Activated CD4-positive, alpha-beta T cell treated with anti-CD3 and anti-CD28 coated beads, Interleukin-2, amount 50 U/mL, for 4 hours (primary cell): Measurements from ENCODE around the gene ST14.

Source experiments
- DNase-seq, 2 experiments: peaks; one replicate each; pipeline ENCODE4 v3.0.0-alpha.2; 2020

Gene ST14

DNA sequence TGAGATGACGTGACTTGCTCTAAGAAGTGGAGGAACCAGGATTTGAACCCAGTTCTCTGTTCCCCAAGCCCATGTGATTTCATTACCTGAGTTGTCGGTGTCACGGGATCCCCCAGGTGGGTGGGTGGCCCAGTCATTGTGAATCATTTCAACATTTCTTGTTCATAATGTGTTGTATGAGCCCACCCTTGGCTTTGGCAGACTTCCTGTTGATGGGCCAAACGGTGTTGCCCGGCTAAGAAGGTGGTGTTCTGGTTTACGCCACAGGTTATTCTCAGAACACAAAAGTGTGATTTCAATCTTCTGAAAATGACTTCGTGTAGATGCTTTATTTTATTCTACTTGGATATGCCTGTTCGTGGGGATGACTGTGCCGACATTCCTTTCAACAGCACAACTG, 21.6 kb upstream of the ST14 start:
- DNase-seq: no peak

DNA sequence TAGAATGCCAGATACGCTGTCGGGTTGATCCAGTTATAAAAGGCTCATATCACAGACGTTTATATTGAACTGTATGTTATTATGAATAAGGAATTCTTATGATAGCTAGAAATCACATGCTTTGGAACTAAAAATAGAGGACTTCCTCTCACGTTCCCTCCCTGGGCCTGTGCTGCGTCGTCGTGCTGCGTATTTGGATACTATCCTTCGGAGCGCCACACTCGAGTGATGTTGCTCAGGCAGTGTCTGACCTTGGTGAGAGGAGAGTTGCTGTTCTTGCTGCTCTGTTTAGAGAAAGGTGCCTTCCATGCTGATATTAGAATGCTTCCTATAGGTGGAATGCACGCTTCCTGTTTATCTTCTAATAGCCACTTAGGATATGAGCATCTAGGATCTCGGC, 20.2 kb upstream of the ST14 start:
- no peak for DNase-seq

DNA sequence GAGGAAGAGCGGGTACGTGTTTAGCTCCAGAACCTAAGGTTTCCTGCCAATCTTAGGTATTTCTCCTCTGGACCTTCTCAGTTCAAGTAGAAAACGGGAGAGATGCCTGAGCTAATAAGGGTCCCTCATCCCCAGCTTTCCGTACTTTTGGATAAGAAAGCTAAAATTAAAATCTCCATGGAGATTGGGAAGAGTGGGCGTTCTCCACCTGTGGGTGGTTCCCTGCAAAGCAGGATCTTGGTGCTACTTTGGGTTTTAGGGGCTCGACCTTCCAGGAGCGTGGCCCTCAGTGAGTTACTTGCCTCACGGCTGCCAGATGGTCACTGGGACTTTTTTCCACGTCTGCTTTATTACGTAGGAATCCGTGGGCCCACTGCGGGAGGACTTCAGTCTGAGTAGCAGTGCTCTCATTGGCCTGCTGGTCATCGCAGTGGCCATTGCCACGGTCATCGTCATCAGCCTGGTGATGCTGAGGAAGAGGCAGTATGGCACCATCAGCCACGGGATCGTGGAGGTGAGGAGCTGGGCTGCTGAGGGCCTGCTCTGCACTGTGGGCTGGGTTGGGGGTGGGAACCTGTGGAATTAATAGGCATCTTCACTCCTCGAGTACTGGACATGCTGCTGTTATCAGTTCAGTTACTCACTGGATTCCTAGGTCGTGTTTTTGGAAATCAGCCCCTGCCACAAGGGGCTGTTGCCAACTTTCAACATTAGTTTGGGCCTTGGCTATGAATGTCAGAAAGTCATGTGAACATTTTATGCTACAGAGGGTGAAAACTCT, 17.8 kb upstream of the ST14 start:
- no peak for DNase-seq

DNA sequence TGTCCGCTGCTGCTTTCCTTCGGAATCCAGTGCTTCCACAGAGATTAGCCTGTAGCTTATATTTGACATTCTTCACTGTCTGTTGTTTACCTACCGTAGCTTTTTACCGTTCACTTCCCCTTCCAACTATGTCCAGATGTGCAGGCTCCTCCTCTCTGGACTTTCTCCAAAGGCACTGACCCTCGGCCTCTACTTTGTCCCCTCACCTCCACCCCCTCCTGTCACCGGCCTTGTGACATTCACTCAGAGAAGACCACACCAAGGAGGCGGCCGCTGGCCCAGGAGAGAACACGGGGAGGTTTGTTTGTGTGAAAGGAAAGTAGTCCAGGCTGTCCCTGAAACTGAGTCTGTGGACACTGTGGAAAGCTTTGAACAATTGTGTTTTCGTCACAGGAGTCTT, 15.4 kb upstream of the ST14 start:
- no peak for DNase-seq

DNA sequence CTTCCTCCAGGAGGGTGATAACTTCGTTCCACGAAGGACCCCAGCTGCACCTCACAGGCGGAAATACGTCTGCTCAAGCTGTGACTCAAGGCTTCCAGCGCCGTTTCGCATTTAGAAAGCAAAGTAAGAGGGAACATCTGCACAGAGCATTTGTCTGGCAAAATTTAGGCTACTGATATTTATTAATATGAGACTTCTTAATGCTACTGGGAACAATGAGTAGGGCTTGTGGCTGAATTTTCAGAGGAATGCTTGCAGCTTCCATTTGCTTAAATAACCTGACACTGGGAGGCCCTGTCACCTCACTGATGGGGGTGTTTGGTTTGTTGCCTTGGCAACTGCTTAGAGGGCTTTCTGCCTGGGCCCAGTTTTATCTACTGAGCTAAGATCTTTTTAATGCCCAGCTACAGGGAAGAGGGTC, 14.7 kb upstream of the ST14 start:
- DNase-seq: no peak

DNA sequence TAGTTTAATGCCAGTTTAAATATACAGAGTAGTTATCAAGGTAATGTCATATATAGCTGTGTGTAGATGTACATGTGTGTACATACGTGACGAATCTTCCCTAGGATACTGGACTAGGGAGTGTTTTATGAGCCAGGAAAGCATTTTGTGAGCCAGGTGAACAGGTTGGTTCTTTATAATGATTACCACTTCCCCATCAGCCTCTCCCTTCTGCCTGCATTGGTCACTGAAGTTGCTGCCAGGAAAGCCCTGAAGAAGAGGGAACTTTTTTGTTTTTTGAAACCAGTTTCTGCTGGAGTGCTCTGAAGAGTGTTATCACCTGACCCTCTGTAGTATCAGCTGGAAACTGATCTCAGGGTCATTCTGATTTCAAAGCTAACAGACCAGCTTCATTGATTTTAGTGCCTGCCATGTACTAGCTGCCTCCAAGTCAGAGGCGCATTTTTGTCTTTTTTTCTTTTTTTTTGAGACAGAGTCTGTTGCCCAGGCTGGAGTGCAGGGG, 14.2 kb upstream of the ST14 start:
- DNase-seq: no peak

DNA sequence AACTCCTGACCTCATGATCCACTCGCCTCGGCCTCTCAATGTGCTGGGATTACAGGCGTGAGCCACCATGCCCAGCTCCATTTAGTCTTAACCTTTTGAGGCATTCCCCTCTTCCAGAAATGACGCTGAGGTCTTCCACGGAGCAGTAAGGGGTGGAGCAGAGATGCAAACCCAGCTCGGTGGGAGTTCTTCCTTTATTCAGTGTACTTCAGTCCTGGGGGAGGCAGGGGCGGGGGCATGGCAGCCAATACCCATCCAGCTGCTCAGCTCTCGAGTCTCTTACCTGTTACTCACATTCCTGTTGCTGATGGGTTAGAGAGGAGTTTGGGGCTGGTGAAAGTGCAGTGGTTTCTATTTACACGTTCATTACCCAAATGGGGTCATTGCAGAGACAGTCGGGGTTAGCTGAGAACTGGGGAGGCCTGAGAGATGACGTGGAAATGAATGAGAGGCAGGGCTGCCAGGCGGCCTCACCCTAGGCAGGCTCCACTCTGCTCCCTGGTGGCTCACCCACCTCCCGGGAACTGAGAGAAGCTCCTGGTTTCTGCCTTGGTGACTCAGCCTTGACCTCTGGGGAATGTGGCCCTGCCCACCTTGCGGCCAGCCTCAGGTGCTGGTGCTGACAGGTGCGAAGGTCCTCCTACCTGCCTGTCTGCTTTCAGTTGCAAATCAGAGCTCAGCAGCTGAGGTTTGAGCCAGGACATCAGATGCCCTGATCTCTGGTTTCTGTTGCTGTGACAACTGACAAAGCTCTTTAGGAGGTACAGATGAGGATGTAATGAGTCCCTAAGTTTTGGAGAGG, 13.4 kb upstream of the ST14 start:
- no peak for DNase-seq

DNA sequence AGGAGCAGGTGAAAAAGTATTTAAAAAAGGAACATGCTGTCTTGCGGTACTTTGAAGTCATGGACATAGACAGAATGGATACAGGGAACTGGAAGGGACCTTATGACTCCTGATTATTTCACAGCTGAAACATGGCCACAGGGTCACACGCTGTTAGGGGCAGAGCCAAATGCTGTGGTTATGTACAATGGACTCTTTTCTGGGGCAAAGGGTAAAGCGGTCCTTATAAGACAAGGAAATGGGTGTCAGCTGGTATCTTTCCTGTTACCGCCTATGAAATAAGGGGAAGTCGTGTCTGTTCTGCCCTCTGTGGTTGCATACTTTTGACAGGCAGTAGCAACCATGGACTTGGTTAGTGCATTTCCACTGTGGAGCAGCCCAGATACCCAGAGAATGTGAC, 12.8 kb upstream of the ST14 start:
- no peak for DNase-seq

DNA sequence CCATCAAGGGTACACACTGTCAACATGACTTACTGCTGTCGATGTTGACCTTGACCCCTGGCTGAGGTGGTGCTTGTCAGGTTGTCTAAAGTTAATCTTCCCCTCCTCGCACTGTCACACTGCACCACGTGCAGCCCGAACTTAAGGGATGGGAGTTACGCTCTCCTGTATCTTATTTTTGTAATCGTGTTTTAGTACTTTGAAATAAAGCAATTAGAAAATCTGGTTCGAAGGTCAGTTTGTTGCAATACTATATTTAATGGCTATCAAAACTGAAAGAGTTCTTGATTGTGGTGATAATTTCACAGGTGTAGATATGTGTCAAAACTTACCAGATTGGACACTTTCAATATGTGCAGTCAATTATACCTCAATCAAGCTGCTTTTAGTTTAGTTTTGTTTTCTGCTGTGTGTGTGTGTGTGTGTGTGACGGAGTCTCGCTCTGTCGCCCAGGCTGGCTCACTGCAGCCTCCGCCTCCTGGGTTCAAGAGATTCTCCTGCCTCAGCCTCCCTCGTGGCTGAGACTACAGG, 10.7 kb upstream of the ST14 start:
- no peak for DNase-seq

DNA sequence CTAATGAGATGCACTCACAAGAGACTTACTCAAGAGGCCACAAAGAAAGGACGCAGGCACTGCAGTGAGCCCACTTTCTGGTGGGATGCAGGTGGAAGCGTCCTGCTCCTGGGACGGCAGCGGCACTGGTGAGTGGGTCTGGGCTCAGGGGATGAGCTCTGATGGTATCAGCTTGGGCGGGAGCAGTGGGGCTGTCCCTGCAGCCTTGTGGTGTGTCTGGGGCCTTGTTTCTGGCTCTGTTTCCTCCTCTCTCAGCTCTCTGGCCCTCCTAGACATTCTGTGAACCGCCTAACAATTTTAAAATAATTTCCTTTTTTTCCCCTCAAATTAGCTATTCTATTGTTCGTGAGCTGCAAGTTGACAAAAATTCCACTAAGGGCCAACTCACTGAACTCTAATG, 8.8 kb upstream of the ST14 start:
- DNase-seq: no peak

DNA sequence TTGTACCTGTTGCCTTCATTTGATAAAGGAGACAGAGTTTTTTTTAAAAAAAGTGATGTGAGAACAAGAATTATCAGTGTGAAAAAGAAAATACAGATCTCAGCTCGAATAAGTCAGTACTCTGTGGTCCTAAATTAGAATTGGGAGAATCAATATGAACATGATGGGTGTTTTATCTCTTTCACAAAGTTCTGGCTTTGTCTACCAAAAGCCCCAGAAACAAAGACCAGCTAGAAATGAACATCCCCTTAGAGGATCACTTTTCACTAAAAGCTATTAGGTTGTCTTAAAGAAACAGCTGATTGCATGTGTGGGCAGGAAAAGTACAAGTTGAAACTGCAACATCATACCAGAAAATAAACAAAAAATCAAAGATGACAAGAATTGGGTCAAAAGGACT, 8.4 kb upstream of the ST14 start:
- no peak for DNase-seq

DNA sequence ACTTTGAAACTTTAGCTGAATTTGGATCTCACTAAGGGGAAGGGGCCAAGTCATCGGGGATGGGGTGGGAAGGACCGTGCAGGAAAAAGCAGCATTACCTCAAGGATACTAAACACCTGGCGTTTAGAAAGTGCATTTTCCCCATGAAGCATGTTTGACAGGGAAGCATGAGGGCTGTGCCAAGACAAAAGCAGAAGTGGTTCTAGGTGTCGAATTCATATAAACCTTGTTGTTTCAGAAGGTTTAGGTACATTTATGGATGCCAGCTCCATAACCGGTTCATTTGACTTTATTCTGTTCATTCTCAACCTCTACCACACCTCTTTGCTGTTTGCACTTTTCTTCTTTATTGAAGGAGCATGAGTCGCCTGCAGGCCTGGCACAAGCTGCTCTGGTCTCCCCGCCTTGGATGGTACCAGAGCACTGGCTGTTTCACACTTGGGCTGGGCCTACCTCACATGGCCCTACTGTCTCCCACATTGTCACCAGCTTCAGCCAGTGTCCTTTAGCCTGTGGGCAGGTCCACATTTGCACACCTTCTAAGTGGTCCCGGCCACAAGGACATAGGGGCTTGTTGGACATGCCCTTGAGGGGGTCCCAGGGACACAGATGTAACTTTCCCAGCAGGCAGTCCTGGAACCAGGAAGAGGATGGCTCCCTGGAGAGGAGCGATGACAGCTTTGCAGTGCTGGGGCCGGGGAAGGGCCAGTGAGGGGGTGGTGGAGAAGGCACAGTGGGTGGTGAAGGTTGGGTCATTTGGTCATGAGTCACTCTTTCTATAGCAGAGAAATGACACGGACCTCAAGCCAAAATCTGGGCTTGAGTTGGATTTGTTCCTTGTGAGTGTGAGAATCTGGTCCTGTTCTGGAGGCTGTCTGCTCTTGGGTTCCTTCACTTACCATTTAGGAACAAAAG, 3.2 kb upstream of the ST14 start:
- DNase-seq: no peak

DNA sequence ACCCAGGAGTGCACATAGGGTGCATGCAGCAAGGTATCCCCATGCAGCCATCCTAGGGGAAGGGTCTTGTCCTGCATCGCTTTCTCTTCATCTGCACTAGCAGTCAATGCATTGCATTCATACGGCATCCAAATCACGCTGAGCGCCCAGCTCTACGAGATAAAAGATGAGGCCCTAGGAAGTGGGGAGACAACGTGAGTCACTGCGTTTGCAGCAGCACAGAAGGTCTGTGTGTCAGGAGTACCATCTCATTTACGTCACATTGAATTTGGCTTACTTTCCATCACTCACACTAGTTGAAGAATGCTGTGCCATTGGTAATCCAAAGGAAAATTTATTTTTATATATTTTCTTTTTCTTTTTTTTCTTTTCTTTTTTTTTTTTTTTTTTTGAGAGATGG, 2.5 kb upstream of the ST14 start:
- DNase-seq: no peak

DNA sequence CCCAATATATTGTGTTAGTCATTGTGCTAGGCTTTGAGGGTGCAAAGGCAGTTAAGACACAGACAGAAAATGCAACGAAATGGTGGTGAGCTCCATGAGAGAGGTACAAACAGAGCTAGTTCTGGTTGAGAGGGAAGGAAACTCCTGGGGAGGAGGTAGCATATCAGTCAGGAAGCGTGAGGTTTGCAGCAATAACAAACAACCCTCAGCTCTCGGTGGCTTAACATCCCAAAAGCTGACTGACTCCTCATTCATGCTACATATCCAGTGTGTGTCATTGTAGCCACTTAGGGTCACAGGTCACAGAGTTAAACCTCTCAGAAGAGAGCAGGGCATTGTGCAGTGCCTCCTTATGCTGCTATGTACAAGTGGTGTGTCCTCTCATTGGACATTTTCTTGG, 1.7 kb upstream of the ST14 start:
- no peak for DNase-seq

DNA sequence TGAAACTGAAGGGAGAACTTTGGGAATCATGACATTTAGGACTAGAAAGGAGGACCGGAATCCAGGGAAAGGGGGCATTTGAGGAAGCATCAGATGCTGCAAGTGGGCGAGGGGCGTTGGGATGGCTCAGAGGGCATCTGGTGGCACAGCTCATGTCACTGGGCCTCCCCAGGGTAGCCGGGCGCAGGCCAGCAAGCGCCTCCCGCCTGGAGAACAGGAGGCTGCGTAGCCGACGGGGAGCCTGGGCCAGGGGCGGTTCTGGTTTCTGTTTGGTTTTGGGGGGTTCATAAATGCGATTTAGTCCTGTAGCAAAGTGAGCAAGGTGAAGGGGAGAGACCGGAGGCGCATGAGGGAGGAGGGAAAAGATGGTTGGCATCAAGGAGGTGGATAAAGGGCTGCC, 443 bp upstream of the ST14 start:
- no peak for DNase-seq

DNA sequence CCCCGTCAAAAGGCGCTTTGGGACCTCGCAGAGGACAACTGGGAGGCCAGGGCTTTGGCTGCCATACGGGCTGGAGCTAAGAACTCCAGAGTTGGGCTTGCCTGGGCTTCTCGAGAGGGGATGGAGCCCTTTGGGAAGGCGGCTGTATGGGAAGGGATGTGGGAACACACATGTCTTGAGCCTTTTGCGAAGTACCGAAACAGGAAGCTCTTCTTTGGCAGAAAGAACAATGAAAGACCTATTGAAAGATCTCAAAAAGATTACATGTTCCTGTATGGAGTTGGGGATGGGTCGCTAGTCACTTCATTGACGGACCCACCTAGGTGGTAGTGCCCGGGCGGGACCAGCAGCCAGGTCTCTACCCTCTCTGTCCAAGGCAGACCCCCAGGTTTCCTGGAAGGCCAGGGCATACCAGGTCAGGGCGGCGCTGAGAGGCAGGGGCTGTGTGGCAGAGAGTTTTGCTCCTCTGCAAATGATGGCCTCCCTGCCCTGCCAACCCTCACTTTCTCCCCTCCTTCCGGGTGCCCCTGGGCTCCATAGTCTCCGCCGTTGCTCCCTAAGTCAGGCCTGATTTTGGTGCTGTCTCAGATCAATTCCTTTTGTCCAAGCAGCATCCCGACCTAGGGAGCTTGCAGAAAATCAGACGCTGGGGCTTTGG, 1.0 kb downstream of the ST14 start:
- DNase-seq: no peak

DNA sequence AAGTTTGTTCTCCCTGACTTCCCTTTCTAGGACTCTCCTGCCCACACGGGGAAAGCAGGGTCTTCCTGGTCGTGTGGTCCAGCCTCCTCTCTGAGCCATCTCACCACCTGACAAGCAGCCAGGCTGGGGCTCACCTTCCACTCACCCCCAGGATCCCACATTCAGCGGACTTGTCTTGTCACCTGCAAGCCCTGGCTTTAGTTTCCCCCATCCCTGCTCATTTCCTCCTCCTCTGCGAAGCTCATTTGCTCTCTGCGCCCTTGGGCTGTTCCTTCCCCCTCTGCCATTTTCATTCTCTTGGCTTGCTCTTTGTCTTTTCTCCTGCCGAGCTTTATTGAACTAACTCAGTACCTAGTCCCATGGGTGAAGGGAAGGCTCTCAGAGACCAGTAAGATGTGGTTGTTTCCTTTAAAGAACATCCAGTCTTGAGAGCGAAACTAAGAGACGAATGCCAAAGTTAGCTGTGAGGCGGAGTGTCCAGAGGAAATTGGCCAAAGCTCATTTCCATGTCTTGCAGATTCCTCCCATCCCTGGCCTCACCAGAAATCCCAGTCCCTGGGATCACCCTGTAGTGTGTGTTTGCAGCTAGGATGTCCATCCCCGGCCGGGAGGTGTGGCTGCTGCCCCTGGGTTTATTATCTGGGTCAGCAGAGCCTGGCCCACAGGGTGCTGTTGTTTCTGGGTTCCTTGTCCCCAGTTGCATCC, 2.0 kb downstream of the ST14 start:
- no peak for DNase-seq

DNA sequence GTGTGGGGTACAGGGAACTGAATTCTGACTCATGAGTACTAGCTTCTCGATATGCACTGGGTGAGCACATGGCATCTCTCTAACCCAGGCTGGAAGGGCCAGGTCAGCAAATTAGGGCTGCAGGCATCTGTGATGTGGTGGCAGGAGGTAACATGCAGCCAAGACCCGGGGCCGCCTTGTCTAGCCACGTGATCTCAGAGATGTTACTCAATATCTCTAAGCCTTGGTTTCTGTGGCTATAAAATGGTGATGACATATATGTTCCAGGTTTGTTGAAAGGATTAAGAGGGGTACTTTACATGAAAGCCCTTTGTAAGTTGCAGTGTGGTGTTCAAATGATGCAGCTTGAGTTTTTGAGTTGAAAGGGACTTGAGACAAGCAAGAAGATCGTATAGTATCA, 3.2 kb downstream of the ST14 start:
- DNase-seq: no peak

DNA sequence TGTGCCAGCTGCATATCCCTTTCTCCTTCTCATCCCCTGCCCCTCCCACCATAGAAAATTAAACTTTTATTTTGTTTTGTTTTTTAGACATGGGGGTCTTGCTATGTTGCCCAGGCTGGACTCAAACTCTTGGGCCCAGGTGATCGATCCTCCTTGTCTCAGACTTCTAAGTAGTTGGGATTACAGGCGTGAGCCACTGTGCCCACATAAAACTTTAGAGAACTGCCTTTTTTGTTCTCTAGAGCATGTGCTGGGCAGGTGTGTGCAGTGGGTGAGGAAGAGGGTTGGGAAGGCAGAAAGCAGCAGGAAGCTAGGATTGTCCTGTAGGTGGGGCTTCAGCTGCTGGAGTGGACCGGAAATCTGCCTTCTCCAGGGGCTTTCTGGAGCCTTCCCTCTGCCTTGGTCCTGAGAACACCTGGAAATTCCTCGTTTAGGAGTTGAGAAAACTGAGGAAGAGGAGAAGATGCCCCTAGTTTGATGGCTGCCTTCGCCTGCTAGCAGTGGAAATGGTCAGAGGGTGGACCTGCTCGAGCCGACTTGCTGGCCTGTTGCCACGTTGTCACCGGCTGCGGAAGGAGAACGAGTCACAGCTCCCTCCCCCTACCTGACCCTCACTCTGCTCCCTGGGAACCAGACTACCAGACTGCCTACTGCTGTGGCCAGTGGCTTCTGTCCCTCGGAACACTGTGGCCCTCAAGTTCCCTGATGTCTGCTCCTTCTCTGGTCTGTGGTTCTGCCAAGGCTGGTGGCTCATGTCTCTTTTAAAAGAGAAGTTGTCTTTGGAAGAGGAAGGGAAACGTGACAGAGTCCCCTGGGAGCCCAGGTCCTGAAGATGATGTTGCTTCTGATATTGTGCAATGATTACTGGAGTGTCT, 4.0 kb downstream of the ST14 start:
- no peak for DNase-seq

DNA sequence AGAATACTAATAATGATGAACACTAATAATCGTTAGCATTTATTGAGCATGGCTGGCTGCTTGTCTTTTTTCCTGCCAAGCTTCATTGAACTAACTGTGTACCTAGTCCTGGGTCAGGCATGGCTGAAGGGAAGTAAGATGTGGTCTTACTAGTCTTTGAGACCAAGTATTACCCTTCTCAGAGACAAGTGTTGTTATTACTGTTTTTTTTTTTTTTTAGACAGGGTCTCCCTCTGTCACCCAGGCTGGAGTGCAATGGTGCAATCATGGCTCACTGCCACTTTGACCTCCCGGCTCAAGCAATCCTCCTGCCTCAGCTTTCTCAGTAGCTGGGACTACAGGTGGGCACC, 4.6 kb downstream of the ST14 start:
- DNase-seq: no peak
